Measurements from ENCODE around the gene CFAP299.

DNA sequence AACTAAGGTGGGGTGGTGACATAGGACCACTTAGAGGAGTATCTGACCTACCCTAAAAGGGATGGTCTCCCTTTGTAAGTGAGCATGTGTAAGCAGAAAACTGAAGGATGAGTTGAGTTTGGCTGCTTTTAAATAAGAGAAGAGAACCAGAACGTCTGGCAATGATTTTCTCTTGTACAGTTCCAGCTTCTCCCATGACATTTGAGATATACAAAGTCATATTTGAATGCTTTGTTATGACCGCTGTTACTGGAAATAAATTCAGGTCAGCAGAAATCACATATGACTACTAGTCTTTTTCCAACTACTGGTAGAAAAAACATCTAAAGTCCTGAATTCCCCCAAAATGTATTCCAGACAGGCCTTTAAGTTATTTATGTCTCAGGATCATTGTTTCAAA is 381.7 kb downstream of the CFAP299 start:
- TF ChIP-seq POLR2A (IDR thresholded peaks at IDR 0.05), result no peak
- TF ChIP-seq, protein P1, sequence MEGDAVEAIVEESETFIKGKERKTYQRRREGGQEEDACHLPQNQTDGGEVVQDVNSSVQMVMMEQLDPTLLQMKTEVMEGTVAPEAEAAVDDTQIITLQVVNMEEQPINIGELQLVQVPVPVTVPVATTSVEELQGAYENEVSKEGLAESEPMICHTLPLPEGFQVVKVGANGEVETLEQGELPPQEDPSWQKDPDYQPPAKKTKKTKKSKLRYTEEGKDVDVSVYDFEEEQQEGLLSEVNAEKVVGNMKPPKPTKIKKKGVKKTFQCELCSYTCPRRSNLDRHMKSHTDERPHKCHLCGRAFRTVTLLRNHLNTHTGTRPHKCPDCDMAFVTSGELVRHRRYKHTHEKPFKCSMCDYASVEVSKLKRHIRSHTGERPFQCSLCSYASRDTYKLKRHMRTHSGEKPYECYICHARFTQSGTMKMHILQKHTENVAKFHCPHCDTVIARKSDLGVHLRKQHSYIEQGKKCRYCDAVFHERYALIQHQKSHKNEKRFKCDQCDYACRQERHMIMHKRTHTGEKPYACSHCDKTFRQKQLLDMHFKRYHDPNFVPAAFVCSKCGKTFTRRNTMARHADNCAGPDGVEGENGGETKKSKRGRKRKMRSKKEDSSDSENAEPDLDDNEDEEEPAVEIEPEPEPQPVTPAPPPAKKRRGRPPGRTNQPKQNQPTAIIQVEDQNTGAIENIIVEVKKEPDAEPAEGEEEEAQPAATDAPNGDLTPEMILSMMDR (IDR thresholded peaks at IDR 0.05), result no peak
